B cell (primary cell): ENCODE results near the gene CS. TPM values are rescaled to one million over a fixed set of nuclear protein-coding genes. Genes with fewer than 3 reads are reported as not detected.

Experiments
- ATAC-seq: fragments of 200-7000 bp; cut with Tn5 transposase; one replicate; pipeline ENCODE4 v1.10.0; 2021; ENCODE audit warnings: low read depth, mild to moderate bottlenecking, moderate number of reproducible peaks, moderate library complexity
- CTCF ChIA-PET: fragments of 350-600 bp; sonication (Branson Sonifier 250); formaldehyde crosslinking; loops from one replicate; lab custom pipeline; 2021; ENCODE audit warnings: antibody characterized with exemption, inconsistent platforms; lab: Charles Lee
- POLR2A ChIA-PET: fragments of 350-600 bp; sonication (Branson Sonifier 250); formaldehyde crosslinking; loops from one replicate; lab custom pipeline; 2021; ENCODE audit warnings: antibody characterized with exemption; lab: Charles Lee
- DNase-seq: peaks from one replicate; pipeline ENCODE4 v3.0.0; 2013
- H2AFZ ChIP-seq: 2 replicates; pipeline ENCODE4 v1.6.1; 2012; ENCODE audit warnings: mild to moderate bottlenecking, low read depth, low read length; ENCODE audit not compliant: insufficient read depth, poor library complexity, severe bottlenecking
- H3K27ac ChIP-seq, 2 donors: 1 replicate in 1 of 2; 2 replicates in 1 of 2; pipeline ENCODE4 v1.5.1; 2012 to 2013; ENCODE audit warnings: low read length in 2 of 2, mild to moderate bottlenecking in 2 of 2, moderate library complexity in 1 of 2
- H3K27me3 ChIP-seq, 4 experiments: fragments of 200-600 bp in 1 of 4; sonication (generic) in 1 of 4; replicated peaks in 1 of 4; 1 replicate in 2 of 4; 2 replicates in 2 of 4; pipeline versions ENCODE4 v1.6.1 to v1.7.0; 2013 to 2016; ENCODE audit warnings: low read length in 3 of 4, mild to moderate bottlenecking in 2 of 4, mixed read lengths in 1 of 4, moderate library complexity in 1 of 4; ENCODE audit not compliant: insufficient read depth in 4 of 4, control insufficient read depth in 3 of 4; ENCODE audit errors: control extremely low read depth in 1 of 4
- H3K36me3 ChIP-seq, 2 experiments: replicated peaks in 1 of 2; 1 replicate in 1 of 2; 2 replicates in 1 of 2; pipeline versions ENCODE4 v1.6.1 to v1.7.1; 2013; ENCODE audit warnings: low read length in 1 of 2; ENCODE audit not compliant: insufficient read depth in 2 of 2, control insufficient read depth in 1 of 2; ENCODE audit errors: control extremely low read depth in 1 of 2, extremely low read depth in 1 of 2
- H3K4me1 ChIP-seq, 2 donors: fragments of 200-600 bp in 1 of 2; sonication (generic) in 1 of 2; 1 replicate in 1 of 2; 2 replicates in 1 of 2; pipeline versions ENCODE4 v1.5.1 to v1.6.1; 2013 to 2017; ENCODE audit warnings: low read length in 2 of 2; ENCODE audit not compliant: control insufficient read depth in 2 of 2, insufficient read depth in 2 of 2
- H3K4me2 ChIP-seq: replicated peaks from 2 replicates; pipeline ENCODE3; 2012; ENCODE audit warnings: mild to moderate bottlenecking, low read depth, low read length; ENCODE audit not compliant: poor library complexity, severe bottlenecking
- H3K4me3 ChIP-seq, 5 experiments: fragments of 200-600 bp in 1 of 5; sonication (generic) in 1 of 5; 1 replicate in 3 of 5; 2 replicates in 2 of 5; pipeline versions ENCODE4 v1.5.1 to v1.7.0; 2011 to 2016; ENCODE audit warnings: low read length in 4 of 5, mild to moderate bottlenecking in 4 of 5, low read depth in 2 of 5, control low read depth in 1 of 5, moderate library complexity in 1 of 5; ENCODE audit not compliant: insufficient read depth in 1 of 5; ENCODE audit errors: control extremely low read depth in 1 of 5, extremely low read depth in 1 of 5
- H3K79me2 ChIP-seq: fragments of 200-600 bp; sonication (generic); one replicate; pipeline ENCODE4 v1.6.0; 2016; ENCODE audit warnings: low read length; ENCODE audit not compliant: control insufficient read depth, insufficient read depth
- H3K9ac ChIP-seq: fragments of 200-600 bp; sonication (generic); 2 replicates; pipeline ENCODE4 v1.6.1; 2017; ENCODE audit warnings: mild to moderate bottlenecking, low read length, moderate library complexity
- H3K9me3 ChIP-seq, 3 donors: one replicate each; pipeline versions ENCODE4 v1.6.1 to v1.7.1; 2013; ENCODE audit warnings: low read length in 2 of 3; ENCODE audit not compliant: control insufficient read depth in 2 of 3, insufficient read depth in 1 of 3; ENCODE audit errors: control extremely low read depth in 1 of 3
- H4K20me1 ChIP-seq: 2 replicates; pipeline ENCODE4 v1.6.0; 2012; ENCODE audit warnings: mild to moderate bottlenecking, low read length; ENCODE audit not compliant: insufficient read depth, control insufficient read depth, poor library complexity, severe bottlenecking
- H3K27ac Mint-ChIP-seq: one replicate; pipeline ENCODE4 v1.8.0; 2021; ENCODE audit warnings: mixed read lengths
- H3K27me3 Mint-ChIP-seq: one replicate; pipeline ENCODE4 v1.8.0; 2021; ENCODE audit warnings: mixed read lengths
- H3K4me1 Mint-ChIP-seq: one replicate; pipeline ENCODE4 v1.8.0; 2021; ENCODE audit warnings: mixed read lengths
- H3K4me3 Mint-ChIP-seq: one replicate; pipeline ENCODE4 v1.8.0; 2021; ENCODE audit warnings: mixed read lengths
- H3K9me3 Mint-ChIP-seq: one replicate; pipeline ENCODE4 v1.8.0; 2022; ENCODE audit warnings: mixed read lengths; ENCODE audit not compliant: insufficient read depth
- EZH2 ChIP-seq: IDR thresholded peaks from 2 replicates; pipeline ENCODE4 v1.6.1; 2012; ENCODE audit warnings: borderline replicate concordance, low read depth, mild to moderate bottlenecking, moderate library complexity, low read length; ENCODE audit not compliant: insufficient read depth, poor library complexity, severe bottlenecking
- WGBS: methylation state at CpG from one replicate; pipeline ENCODE4 v1.1.5; 2013; ENCODE audit warnings: missing lambda C conversion rate; ENCODE audit not compliant: insufficient coverage; 5-methylcytosine and 5-hydroxymethylcytosine counted together
- intact Hi-C: fragments of 100-400 bp; cut with micrococcal nuclease; formaldehyde crosslinking; loops from one replicate; pipeline ENCODE4 v1.10.0; 2022
- polyA plus RNA-seq: library from polyadenylated mRNA; depleted of rRNA; stranded (reverse); fragments of >200 nt; gene quantifications from 2 replicates; pipeline ENCODE4 v1.2.3, GENCODE V29; 2012
- total RNA-seq, 2 donors: library from RNA; stranded (reverse); fragments of 120-200 nt in 1 of 2; gene quantifications; 1 replicate in 1 of 2; 2 replicates in 1 of 2; pipeline versions ENCODE4 v1.2.3 to v1.2.4, GENCODE V29; 2013 to 2022
- TF ChIP-seq, protein P1 (sequence below): fragments of 200-600 bp; IDR thresholded peaks from one replicate; pipeline ENCODE4 v1.8.0; 2022; ENCODE audit warnings: antibody characterized with exemption, mild to moderate bottlenecking

CS gene
- total and polyA plus RNA-seq, 2 donors (not counting 1 experiment from before 2014, with no cell fraction given), result 114 to 154 TPM

DNA sequence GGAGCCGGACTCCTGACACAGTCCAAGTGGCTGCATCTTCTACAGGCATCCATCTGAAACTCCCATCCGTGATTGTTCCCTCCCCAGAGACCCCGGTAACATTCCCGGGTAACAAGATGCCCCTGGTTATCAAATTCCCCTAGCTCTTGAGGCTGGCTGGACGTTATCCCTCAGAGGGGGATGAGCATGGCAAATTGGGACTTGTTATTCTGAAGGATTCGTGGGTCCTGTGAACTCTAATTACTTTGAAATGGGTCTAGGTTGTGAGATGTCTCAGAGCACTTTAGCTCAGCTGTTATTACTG lies 34.3 kb upstream of the CS start:
- Histone ChIP-seq H3K4me3 (peak overlapping the region; percentile 63 to 88 (median 80)), H3K9ac (peak overlapping the region; percentile 95), H3K36me3 (no peaks in the 10 kb centered on the region), H3K27me3 (no peaks in the 10 kb centered on the region), H2AFZ (peak overlapping the region; percentile 93), H3K27ac (peak overlapping the region; percentile 94 to 100), H4K20me1 (no peaks in the 10 kb centered on the region), H3K9me3 (no peaks in the 10 kb centered on the region), H3K4me1 (peaks cover 41 to 49% of the 10 kb centered on the region in 2 donors), H3K4me2 (peak overlapping the region; percentile 86), H3K79me2 (peaks cover 20% of the 10 kb centered on the region)
- no peak for DNase-seq
- peak overlapping the region; percentile 99 for H3K4me3 Mint-ChIP-seq
- H3K9me3 Mint-ChIP-seq, result no peaks in the 10 kb centered on the region
- peak overlapping the region; percentile 100 for H3K27ac Mint-ChIP-seq
- POLR2A ChIA-PET, result interaction anchor here (1.2 to 2.5 kb wide), 3 partner anchors 18 to 130 kb away, joined by 11 to 24 read pairs (median 13); partner anchors contain the start of genes CNPY2 and STAT2
- H3K4me1 Mint-ChIP-seq, result peaks cover 58% of the 10 kb centered on the region
- no peak for TF ChIP-seq EZH2
- TF ChIP-seq, protein P1, sequence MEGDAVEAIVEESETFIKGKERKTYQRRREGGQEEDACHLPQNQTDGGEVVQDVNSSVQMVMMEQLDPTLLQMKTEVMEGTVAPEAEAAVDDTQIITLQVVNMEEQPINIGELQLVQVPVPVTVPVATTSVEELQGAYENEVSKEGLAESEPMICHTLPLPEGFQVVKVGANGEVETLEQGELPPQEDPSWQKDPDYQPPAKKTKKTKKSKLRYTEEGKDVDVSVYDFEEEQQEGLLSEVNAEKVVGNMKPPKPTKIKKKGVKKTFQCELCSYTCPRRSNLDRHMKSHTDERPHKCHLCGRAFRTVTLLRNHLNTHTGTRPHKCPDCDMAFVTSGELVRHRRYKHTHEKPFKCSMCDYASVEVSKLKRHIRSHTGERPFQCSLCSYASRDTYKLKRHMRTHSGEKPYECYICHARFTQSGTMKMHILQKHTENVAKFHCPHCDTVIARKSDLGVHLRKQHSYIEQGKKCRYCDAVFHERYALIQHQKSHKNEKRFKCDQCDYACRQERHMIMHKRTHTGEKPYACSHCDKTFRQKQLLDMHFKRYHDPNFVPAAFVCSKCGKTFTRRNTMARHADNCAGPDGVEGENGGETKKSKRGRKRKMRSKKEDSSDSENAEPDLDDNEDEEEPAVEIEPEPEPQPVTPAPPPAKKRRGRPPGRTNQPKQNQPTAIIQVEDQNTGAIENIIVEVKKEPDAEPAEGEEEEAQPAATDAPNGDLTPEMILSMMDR, result peak; percentile 3
- no peaks in the 10 kb centered on the region for H3K27me3 Mint-ChIP-seq
- WGBS, result 0% methylated on average over 1 of the region's 6 CpGs
- CTCF ChIA-PET, result interaction anchor here (0.6 to 7.6 kb wide), 5 partner anchors 18 to 130 kb away, joined by 3 to 45 read pairs (median 18); partner anchors contain the start of genes CNPY2 and STAT2
- ATAC-seq, result no peak
- intact Hi-C loops, result loop anchor here (1.0 to 2.0 kb wide), 7 partner anchors 18 to 302 kb away; partner anchors contain the start of genes COQ10A, CS, STAT2 and TIMELESS

DNA sequence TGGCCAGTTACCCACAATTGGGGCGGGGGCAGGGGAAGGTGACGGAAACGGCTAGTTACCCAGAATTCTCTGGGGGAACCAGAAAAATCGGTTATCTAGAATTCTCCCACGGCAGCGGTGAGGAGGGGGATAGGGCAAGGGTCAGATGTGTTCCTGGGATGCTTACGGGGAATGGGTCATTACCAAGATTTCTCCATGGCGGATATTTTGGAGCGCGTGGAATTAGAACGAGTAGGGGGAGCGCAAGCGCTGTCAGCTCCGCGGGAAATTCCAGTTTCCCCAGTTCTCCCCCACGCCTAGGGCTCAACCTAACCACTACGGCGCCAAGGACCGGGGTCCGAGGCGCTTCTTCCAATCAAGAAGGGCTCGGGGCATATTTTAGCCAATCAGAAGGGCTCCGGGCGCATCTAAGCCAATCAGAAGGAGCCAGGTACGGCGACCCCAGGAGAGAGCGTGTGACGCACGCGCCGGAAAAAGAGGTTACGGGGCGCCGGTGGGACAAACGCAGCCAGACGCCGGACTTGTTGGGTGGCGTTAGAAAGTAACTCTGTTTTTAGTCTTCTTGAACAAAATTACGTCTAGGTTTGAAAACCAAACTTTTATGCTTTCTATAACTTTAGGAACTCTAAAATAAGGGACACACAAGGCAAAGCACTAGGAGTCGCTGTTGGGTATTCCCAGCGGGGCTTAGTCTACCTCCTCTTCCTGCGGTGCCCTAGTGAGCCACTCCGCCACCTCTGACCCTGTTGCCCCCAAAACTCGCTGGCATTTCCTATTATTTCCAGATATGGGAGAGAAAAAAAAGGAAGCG lies 33.8 kb upstream of the CS start, which contains the start of gene PAN2:
Gene PAN2 (minus strand): TSS at position 322 of the 811 bp plus-strand sequence. CDS start 906 bp downstream, outside the sequence.
- H4K20me1 ChIP-seq, result no peaks in the 10 kb centered on the region
- no peaks in the 10 kb centered on the region for H3K9me3 Mint-ChIP-seq
- H3K4me3 ChIP-seq, result peak within 1 kb of the TSS; percentile 63 to 88 (median 80)
- DNase-seq, result peak; percentile 98
- no peaks in the 10 kb centered on the region for H3K27me3 Mint-ChIP-seq
- peaks cover 52% of the 10 kb centered on the region for H3K4me1 Mint-ChIP-seq
- ChIA-PET CTCF (interaction anchor here (0.6 to 7.6 kb wide), 7 partner anchors 17 to 352 kb away, joined by 3 to 45 read pairs (median 7); partner anchors contain the start of genes CNPY2 and STAT2), POLR2A (interaction anchor here (0.6 to 2.5 kb wide), 7 partner anchors 8 to 134 kb away, joined by 4 to 24 read pairs (median 10); partner anchors contain the start of genes CNPY2 and STAT2)
- H3K79me2 ChIP-seq, result peaks cover 18% of the 10 kb centered on the region
- peak within 1 kb of the TSS; percentile 94 to 100 for H3K27ac ChIP-seq
- peaks cover 35 to 44% of the 10 kb centered on the region in 2 donors for H3K4me1 ChIP-seq
- H3K27ac Mint-ChIP-seq, result peak within 1 kb of the TSS; percentile 100
- under 1% methylated on average over 32 of the region's 45 CpGs for WGBS
- H3K9ac ChIP-seq, result peak within 1 kb of the TSS; percentile 95
- H3K9me3 ChIP-seq, result no peaks in the 10 kb centered on the region
- no peaks in the 10 kb centered on the region for H3K27me3 ChIP-seq
- no peaks in the 10 kb centered on the region for H3K36me3 ChIP-seq
- peak; percentile 90 for ATAC-seq
- TF ChIP-seq, protein P1, result peak; percentile 65
- no peak for TF ChIP-seq EZH2
- intact Hi-C loops, result loop anchor here (1.0 to 2.0 kb wide), 8 partner anchors 18 to 303 kb away; partner anchors contain the start of genes COQ10A, CS, SPRYD4 and STAT2
- H3K4me3 Mint-ChIP-seq, result peak within 1 kb of the TSS; percentile 99
- peak within 1 kb of the TSS; percentile 86 for H3K4me2 ChIP-seq
- peak within 1 kb of the TSS; percentile 93 for H2AFZ ChIP-seq
